Parathyroid adenoma (tissue), 2 donors: ENCODE data around the gene PCBP3.

Experiments used
- H2AFZ ChIP-seq: fragments of 300-600 bp; sonication (generic); one replicate; pipeline ENCODE4 v1.7.0; 2017; ENCODE audit warnings: antibody characterized with exemption, mild to moderate bottlenecking
- H3K27ac ChIP-seq: fragments of 300-600 bp; sonication (generic); one replicate; pipeline ENCODE4 v1.7.0; 2017
- H3K27me3 ChIP-seq: fragments of 300-600 bp; sonication (generic); one replicate; pipeline ENCODE4 v1.7.0; 2017; ENCODE audit warnings: low read length; ENCODE audit not compliant: control insufficient read depth, insufficient read depth
- H3K36me3 ChIP-seq: fragments of 300-600 bp; sonication (generic); one replicate; pipeline ENCODE4 v1.7.0; 2017; ENCODE audit warnings: low read length; ENCODE audit not compliant: control insufficient read depth, insufficient read depth
- H3K4me1 ChIP-seq: fragments of 300-600 bp; sonication (generic); one replicate; pipeline ENCODE4 v1.7.0; 2017; ENCODE audit warnings: control low read depth
- H3K4me2 ChIP-seq: fragments of 300-600 bp; sonication (generic); one replicate; pipeline ENCODE4 v1.7.0; 2017; ENCODE audit warnings: low read length
- H3K4me3 ChIP-seq: fragments of 300-600 bp; sonication (generic); one replicate; pipeline ENCODE4 v1.7.0; 2017; ENCODE audit warnings: low read depth, low read length
- H3K79me2 ChIP-seq: fragments of 300-600 bp; sonication (generic); one replicate; pipeline ENCODE4 v1.7.0; 2017; ENCODE audit warnings: control low read depth
- H3K9ac ChIP-seq: fragments of 300-600 bp; sonication (generic); one replicate; pipeline ENCODE4 v1.7.0; 2017; ENCODE audit warnings: mild to moderate bottlenecking
- H3K9me3 ChIP-seq: fragments of 300-600 bp; sonication (generic); one replicate; pipeline ENCODE4 v1.7.0; 2017; ENCODE audit warnings: low read length; ENCODE audit not compliant: control insufficient read depth
- CTCF ChIP-seq: fragments of 300-600 bp; sonication (generic); IDR thresholded peaks from one replicate; pipeline ENCODE4 v1.7.0; 2017; ENCODE audit warnings: antibody characterized with exemption, mild to moderate bottlenecking
- donor health status: primary hyperparathyroidism.

The PCBP3 gene

GRCh38 chr21:45598109-45598508 is 45.4 kb upstream of the PCBP3 start:
- Histone ChIP-seq H3K79me2 (no peaks in the 10 kb centered on the region), H3K27ac (no peak overlapping the region), H3K4me2 (no peak overlapping the region), H3K9me3 (no peaks in the 10 kb centered on the region), H3K9ac (no peak overlapping the region), H3K36me3 (no peaks in the 10 kb centered on the region), H3K27me3 (peaks cover 3% of the 10 kb centered on the region), H2AFZ (no peak overlapping the region), H3K4me3 (no peak overlapping the region), H3K4me1 (no peaks in the 10 kb centered on the region)
- no peak for TF ChIP-seq CTCF

- H3K4me2 ChIP-seq = no peak overlapping the region
- H3K9me3 ChIP-seq = no peaks in the 10 kb centered on the region
- H3K27ac ChIP-seq = no peak overlapping the region
- no peak overlapping the region for H3K9ac ChIP-seq
- no peak overlapping the region for H2AFZ ChIP-seq
- H3K36me3 ChIP-seq = no peaks in the 10 kb centered on the region
- H3K4me1 ChIP-seq = no peaks in the 10 kb centered on the region
- H3K4me3 ChIP-seq = no peak overlapping the region
- peaks cover 3% of the 10 kb centered on the region for H3K27me3 ChIP-seq
- H3K79me2 ChIP-seq = no peaks in the 10 kb centered on the region
- TF ChIP-seq CTCF = no peak
Observed at GRCh38 chr21:45598666-45599065, 44.9 kb upstream of the PCBP3 start.

GRCh38 chr21:45599146-45599581 is 44.4 kb upstream of the PCBP3 start:
- H3K4me2 ChIP-seq = no peak overlapping the region
- no peaks in the 10 kb centered on the region for H3K36me3 ChIP-seq
- no peak for TF ChIP-seq CTCF
- no peaks in the 10 kb centered on the region for H3K79me2 ChIP-seq
- no peaks in the 10 kb centered on the region for H3K4me1 ChIP-seq
- no peak overlapping the region for H3K4me3 ChIP-seq
- no peak overlapping the region for H2AFZ ChIP-seq
- no peaks in the 10 kb centered on the region for H3K9me3 ChIP-seq
- peaks cover 3% of the 10 kb centered on the region for H3K27me3 ChIP-seq
- no peak overlapping the region for H3K9ac ChIP-seq
- no peak overlapping the region for H3K27ac ChIP-seq

GRCh38 chr21:45600248-45600647 is 43.3 kb upstream of the PCBP3 start:
- H3K9me3 ChIP-seq = no peaks in the 10 kb centered on the region
- no peaks in the 10 kb centered on the region for H3K79me2 ChIP-seq

More at GRCh38 chr21:45600248-45600647, 43.3 kb upstream of the PCBP3 start:
- Histone ChIP-seq H3K36me3 (no peaks in the 10 kb centered on the region), H3K9ac (no peak overlapping the region), H3K4me1 (no peaks in the 10 kb centered on the region), H3K4me3 (no peak overlapping the region), H3K27me3 (peaks cover 3% of the 10 kb centered on the region), H3K4me2 (no peak overlapping the region), H3K27ac (no peak overlapping the region), H2AFZ (no peak overlapping the region)
- no peak for TF ChIP-seq CTCF
